Measurements from ENCODE around the gene CAMK2G. TPM values are rescaled to one million over a fixed set of nuclear protein-coding genes. Genes with fewer than 3 reads are reported as not detected.
A peak's percentile ranks its signal among the peaks of the same experiment; 100 is the strongest.

The CAMK2G gene
- total RNA-seq, 1 experiment from 2014 or later: 58.9 TPM

DNA sequence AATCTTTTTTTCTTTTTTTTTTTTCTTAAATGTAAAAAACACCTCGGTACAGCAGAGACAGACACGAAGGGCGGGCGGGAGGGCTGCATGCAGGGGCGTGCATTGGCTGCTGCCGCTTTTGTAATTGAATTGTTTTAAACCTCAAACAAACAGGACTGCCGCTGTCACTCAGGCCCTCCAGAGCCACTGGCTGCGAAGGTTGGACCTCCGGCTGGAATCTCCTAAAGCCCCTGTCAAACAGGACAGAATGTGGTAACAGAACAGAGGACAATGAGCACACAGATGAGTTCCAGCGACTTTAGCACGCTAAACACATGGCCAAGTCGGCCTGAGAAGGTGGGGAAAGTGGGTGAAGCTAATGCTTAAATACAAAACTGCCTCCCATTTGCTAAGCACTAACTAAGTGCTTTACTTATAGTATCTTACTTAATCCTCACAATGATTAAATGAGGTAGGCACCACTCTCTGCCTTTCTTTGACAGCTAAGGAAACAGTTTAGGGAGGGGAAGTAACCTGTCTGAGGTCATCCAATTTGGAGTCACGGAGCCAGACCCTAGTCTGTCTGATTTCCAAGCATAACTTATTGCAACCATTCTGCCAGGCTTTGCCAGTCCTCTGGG, 60.0 kb downstream of the CAMK2G start:
- no TSS peak for BruUV-seq (replicated peaks)
- H3K27ac Mint-ChIP-seq (ENCODE audit: unreplicated experiment): no peak overlapping the region
- H3K9me3 Mint-ChIP-seq (ENCODE audit: low read depth, unreplicated experiment): no peaks in the 10 kb centered on the region
- CTCF ChIA-PET: no interaction called here
- H3K36me3 Mint-ChIP-seq (ENCODE audit: insufficient read depth, unreplicated experiment): peaks cover 50% of the 10 kb centered on the region
- no peak for DNase-seq
- no peaks in the 10 kb centered on the region for H3K27me3 Mint-ChIP-seq (ENCODE audit: unreplicated experiment)
- peaks cover 1% of the 10 kb centered on the region for H3K4me1 Mint-ChIP-seq (ENCODE audit: low read depth, unreplicated experiment)
- no peak overlapping the region for H3K4me3 Mint-ChIP-seq (ENCODE audit: low read depth, unreplicated experiment)
- TF ChIP-seq, protein P1, sequence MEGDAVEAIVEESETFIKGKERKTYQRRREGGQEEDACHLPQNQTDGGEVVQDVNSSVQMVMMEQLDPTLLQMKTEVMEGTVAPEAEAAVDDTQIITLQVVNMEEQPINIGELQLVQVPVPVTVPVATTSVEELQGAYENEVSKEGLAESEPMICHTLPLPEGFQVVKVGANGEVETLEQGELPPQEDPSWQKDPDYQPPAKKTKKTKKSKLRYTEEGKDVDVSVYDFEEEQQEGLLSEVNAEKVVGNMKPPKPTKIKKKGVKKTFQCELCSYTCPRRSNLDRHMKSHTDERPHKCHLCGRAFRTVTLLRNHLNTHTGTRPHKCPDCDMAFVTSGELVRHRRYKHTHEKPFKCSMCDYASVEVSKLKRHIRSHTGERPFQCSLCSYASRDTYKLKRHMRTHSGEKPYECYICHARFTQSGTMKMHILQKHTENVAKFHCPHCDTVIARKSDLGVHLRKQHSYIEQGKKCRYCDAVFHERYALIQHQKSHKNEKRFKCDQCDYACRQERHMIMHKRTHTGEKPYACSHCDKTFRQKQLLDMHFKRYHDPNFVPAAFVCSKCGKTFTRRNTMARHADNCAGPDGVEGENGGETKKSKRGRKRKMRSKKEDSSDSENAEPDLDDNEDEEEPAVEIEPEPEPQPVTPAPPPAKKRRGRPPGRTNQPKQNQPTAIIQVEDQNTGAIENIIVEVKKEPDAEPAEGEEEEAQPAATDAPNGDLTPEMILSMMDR (IDR thresholded peaks at IDR 0.05; ENCODE audit: unreplicated experiment): no peak
- intact Hi-C loops (cut with micrococcal nuclease; ENCODE audit: unreplicated experiment): no loop called here

DNA sequence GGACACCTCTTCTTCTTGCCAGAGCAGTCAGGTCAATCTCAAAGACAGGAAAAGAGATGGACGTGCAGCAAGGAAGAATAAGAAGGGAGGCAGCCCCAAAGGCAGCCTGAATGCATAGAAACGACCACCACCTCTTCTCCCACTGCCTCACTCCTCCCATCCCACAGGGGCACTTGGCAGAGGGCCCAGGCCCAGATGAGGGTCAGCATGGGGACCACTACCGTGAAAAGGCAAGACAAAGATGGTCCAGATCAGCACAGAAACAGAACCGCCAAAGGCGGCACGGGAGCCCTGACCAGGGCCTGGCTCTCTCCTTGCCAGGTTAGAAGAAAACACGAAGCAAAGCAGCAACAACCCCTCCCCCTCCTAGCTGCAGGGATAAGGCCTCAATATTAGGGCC, 61.0 kb downstream of the CAMK2G start:
- intact Hi-C loops (cut with micrococcal nuclease; ENCODE audit: unreplicated experiment): no loop called here
- CTCF ChIA-PET: no interaction called here

DNA sequence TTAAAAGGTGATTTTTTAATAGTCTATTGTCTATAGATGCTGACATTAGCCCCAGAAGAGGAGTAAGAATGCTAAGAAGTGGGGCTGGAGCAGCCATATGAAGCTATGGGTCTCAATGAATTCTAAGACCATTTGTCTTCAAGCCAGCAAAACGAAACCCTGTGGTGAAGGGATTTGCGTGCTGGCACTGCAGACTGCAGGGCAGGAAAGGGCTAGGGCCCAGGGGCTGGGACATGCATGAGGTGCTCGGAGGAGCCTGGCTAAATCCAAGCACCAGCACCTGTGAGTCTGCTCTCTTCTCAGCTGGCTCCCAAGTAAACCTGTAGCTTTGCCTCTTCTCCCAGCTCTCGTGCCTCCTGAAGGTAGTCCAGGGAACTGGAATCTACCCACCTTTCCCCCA, 61.7 kb downstream of the CAMK2G start:
- no TSS peak for BruUV-seq (replicated peaks)
- no peak overlapping the region for H3K27ac Mint-ChIP-seq (ENCODE audit: unreplicated experiment)
- no peaks in the 10 kb centered on the region for H3K9me3 Mint-ChIP-seq (ENCODE audit: low read depth, unreplicated experiment)

More for the DNA sequence above, 61.0 kb downstream of the CAMK2G start:
- Mint-ChIP-seq H3K9me3 (ENCODE audit: low read depth, unreplicated experiment) (no peaks in the 10 kb centered on the region), H3K4me1 (ENCODE audit: low read depth, unreplicated experiment) (peaks cover 10% of the 10 kb centered on the region), H3K36me3 (ENCODE audit: insufficient read depth, unreplicated experiment) (peaks cover 56% of the 10 kb centered on the region), H3K27me3 (ENCODE audit: unreplicated experiment) (no peaks in the 10 kb centered on the region), H3K4me3 (ENCODE audit: low read depth, unreplicated experiment) (no peak overlapping the region), H3K27ac (ENCODE audit: unreplicated experiment) (no peak overlapping the region)
- no TSS peak for BruUV-seq (replicated peaks)
- TF ChIP-seq, protein P1 (IDR thresholded peaks at IDR 0.05; ENCODE audit: unreplicated experiment): no peak
- no peak for DNase-seq

DNA sequence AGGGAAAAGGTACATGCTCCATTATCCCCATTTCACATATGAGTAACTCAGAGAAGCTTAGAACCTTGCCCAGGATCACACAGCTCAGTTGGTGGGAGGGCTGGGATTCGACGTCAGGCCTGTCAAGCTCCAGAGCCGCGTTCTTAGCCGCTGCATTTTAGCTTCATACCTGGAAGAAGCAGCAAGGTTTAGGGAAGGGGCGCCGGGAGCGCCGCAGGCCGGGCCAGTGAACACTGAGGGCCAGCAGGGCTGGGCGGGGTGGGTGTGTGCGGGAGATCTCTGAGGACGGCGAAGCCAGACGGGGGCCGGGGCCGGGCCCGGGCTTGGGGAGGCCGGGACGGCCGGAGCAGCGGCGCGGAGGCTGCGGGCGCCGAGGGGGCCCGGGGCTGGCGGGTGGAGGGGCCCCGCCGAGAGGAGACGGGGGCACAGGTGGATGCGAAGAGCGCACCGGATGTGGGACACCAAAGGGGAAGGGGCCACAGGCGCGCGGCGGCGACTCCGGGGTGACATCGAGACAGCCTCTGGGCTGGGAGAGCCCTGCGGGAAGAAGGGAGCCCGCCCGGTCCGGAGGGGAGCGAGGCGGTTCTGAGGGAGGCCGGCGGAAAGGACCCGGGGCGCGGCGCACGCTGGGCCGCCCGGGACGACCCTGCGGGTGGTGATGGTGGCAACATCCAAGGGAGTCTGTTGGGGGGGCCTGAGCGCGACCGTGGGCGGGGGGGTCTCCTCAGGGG, 63.5 kb downstream of the CAMK2G start:
- H3K4me3 Mint-ChIP-seq (ENCODE audit: low read depth, unreplicated experiment): peak overlapping the region; percentile 72
- H3K27me3 Mint-ChIP-seq (ENCODE audit: unreplicated experiment): no peaks in the 10 kb centered on the region
- no peaks in the 10 kb centered on the region for H3K9me3 Mint-ChIP-seq (ENCODE audit: low read depth, unreplicated experiment)
- no TSS peak for BruUV-seq (replicated peaks)
- peaks cover 42% of the 10 kb centered on the region for H3K36me3 Mint-ChIP-seq (ENCODE audit: insufficient read depth, unreplicated experiment)
- H3K27ac Mint-ChIP-seq (ENCODE audit: unreplicated experiment): no peak overlapping the region
- CTCF ChIA-PET: interaction anchor here (0.7 kb wide), 1 partner anchor 20 kb away, joined by 8 read pairs; no protein-coding TSS in a partner anchor
- DNase-seq: peak; percentile 38
- intact Hi-C loops (cut with micrococcal nuclease; ENCODE audit: unreplicated experiment): no loop called here
- TF ChIP-seq, protein P1 (IDR thresholded peaks at IDR 0.05; ENCODE audit: unreplicated experiment): no peak
- H3K4me1 Mint-ChIP-seq (ENCODE audit: low read depth, unreplicated experiment): peaks cover 10% of the 10 kb centered on the region

More for the DNA sequence above, 61.7 kb downstream of the CAMK2G start:
- intact Hi-C loops (cut with micrococcal nuclease; ENCODE audit: unreplicated experiment): no loop called here
- H3K4me3 Mint-ChIP-seq (ENCODE audit: low read depth, unreplicated experiment): no peak overlapping the region
- peaks cover 10% of the 10 kb centered on the region for H3K4me1 Mint-ChIP-seq (ENCODE audit: low read depth, unreplicated experiment)
- H3K36me3 Mint-ChIP-seq (ENCODE audit: insufficient read depth, unreplicated experiment): peaks cover 56% of the 10 kb centered on the region
- TF ChIP-seq, protein P1 (IDR thresholded peaks at IDR 0.05; ENCODE audit: unreplicated experiment): no peak
- no peak for DNase-seq
- H3K27me3 Mint-ChIP-seq (ENCODE audit: unreplicated experiment): no peaks in the 10 kb centered on the region
- CTCF ChIA-PET: no interaction called here
